Inferior parietal cortex (tissue), 1 donor: ENCODE data around the gene STON2.

ENCODE experiments used
- DNase-seq: peaks from one replicate; pipeline ENCODE4 v3.0.0-alpha.2; 2016; ENCODE audit errors: extremely low spot score

Gene STON2

GRCh38 chr14:81303258-81303935, 96.7 kb downstream of the STON2 start:
- DNase-seq = no peak

DNA sequence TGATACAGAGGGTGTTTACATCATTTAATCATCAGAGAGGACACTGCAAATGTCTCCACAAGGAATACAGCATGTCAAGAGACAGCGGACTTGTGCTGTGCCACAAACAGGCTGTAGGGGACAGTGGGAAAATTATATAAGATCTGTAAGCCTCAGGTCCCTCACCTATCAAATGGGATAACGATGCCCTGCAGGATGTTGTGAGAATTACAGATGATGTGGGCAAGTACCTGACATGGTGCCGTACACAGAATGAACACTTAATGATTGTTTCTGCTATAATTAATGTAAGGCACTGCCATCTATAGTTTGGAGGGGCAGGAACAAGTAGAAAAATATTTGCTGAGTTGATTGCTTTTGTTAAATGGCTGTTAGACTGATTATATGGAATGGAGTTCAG, 97.5 kb downstream of the STON2 start:
- no peak for DNase-seq

DNA sequence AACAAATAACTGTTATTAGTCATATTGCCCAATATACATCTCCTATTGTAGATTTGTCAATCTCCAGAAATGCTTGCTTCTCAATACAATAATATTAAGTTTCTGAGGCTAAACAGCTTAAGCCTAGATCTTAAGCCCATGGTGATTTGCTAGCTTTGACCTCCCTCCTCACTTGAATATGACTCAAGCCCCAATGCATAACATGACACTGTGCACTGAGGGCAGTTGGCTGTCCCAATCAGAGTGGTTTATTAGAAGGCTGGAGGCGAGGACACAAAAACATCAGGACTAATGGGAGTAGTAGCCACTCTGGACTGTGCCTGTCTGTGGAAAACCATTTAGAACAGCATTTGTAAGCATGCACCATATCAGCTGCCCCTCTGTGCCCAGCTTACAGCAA, 98.3 kb downstream of the STON2 start:
- no peak for DNase-seq

DNA sequence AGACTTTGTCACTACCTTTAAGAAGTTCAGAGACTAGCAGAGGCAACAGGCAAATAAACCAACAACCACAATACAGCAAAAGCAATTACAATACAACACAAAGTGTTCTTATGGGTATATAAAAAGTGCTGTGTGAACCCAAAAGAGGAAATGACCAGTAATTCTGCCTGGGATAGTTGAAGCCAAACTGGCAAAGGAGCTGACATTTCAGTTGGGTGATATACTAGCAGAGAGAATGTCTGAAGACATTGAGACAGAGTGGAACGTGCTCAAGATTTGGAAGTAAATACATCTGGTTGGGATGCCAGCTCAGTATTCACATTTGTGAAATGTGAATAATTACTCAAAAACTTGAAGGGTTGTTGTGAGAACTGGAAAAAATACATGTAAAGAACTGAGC, 98.8 kb downstream of the STON2 start:
- DNase-seq = no peak

DNA sequence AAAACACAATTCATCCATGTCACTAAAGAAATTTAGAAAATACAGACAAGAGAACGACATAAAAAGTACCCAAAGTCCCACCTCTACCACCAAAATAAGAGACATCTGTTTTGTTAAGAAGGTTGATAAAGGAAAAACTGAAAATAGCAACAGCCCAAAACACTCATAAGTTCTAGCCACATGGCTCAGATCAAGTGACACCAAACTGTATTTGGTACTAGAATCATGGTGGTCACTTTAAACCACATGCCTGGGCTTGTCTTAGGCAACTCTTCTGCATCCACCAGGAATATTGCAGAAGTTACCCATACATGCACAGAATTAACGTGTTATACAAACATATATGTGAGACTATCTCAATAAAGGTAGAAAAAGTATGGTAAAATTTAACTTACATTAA, 101.2 kb downstream of the STON2 start:
- DNase-seq = no peak

GRCh38 chr14:81298122-81298521, 102.0 kb downstream of the STON2 start:
- DNase-seq = no peak

DNA sequence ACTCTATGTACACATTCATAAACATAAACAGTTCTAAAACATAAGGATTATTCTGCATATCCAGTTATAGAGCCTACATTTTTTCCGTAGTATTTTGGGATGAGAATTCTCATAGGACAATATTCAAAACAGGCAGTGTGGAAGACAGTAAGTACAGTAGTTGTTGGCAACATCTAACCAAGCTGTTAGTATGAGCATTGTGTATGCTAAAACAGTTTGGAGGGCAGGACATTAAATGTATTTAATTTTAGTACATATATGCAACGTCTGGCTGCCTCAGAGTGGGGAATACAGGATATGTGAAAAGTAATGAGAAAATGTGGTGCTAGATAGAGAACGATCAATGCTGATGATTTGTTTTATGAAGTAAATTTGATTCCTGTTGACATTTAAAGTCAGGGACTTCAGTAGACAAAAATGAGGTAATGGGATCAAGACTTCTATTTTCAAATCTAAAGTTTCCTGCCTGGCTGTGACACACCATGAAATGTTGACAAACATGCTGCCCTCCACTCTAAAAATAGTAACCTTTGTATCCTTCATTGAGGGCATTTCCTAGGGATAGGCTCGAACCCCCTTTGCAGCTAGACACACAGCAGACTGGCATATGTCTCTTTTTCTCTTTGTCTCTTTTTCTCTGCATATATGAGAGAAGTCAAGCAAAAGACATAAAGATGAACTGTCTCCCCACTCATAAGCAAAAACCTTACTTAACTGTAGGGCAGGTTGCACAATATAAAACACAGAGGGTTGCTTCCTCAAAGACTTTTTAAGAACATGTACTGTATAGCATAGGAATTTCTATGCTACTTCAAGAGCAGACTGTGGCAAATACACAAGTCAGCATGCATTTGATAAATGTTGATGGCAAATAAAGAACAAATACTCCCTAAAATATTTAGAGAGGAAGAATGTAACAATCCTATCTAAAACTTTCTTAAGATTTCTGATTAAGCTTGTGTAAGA, 103.9 kb downstream of the STON2 start:
- no peak for DNase-seq

GRCh38 chr14:81289516-81289915, 110.6 kb downstream of the STON2 start:
- DNase-seq = no peak

- DNase-seq = no peak
These were observed 113.4 kb downstream of the STON2 start for GRCh38 chr14:81286574-81287370.

GRCh38 chr14:81285245-81285644, 114.9 kb downstream of the STON2 start:
- DNase-seq = no peak

- DNase-seq = no peak
These were observed 118.8 kb downstream of the STON2 start for GRCh38 chr14:81281332-81281731.

- no peak for DNase-seq
These were observed 119.9 kb downstream of the STON2 start for GRCh38 chr14:81280136-81280791.

- DNase-seq = no peak
These were observed 123.0 kb downstream of the STON2 start for GRCh38 chr14:81277096-81277495.

GRCh38 chr14:81276073-81277069, 123.8 kb downstream of the STON2 start:
- DNase-seq = no peak

DNA sequence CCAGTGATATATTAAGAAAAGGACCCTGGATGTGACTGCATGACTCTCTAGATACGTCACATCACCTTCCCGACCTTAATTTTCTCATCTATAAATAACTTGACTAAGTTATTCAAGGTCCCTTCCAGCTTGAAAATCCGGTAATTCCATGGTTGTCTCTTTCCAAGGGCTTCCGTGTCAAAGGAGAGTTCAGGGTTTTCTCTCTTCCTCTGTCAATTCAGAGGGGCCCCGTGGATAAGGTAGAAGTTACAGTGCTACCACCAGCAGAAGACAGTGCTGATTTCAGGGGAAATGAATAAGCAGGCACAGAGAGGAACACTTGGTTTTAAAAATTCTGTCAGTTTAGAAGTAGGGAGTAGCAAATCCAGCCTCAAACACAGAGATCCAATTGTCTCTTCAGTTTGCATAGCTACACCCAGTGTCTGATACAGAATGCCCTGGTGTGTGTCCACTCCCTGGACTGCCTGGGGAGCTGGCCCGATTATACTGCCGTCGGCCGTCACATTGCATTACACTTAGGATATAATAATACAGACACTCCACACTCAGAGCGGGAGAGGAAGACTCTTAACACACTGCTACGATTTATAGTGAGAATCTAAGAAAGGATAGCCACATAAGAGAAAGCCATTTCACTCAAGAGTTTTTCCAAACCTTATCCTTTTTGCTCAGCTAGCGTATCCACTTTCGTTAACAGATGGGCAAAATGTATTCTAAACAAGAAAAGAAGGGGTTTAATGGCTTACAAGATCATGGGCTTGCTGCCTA, 124.6 kb downstream of the STON2 start:
- peak; percentile 23 for DNase-seq

DNA sequence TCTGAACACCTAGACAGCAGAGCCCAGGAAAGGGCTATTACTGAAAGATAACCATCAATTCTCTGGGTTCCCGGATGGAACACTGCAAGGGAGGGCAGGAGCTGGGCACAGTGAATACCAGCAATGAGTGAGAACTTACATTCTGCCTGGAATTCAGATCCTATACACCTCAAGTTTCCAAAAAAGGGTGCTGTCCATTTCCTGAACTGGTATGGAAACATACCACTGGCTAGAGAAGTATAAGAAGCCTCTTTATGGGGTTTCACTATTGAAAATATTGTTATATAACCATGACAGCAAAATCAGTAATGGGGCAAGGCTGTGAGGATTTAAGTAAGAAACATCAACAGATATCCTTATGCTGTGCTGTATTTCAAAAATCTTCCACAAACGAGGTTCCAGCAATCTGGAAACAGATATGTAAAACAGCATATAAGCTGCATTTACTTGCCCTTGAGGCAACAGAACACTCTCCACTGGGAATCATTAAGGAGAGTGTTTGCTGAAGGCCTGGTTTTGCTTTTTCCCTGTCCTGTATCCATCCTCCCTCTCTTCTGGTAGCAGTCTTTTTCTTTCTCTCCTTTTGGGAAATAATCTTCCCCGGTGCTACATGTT, 126.1 kb downstream of the STON2 start:
- no peak for DNase-seq

GRCh38 chr14:81273521-81273920, 126.6 kb downstream of the STON2 start:
- no peak for DNase-seq

- DNase-seq = no peak
These were observed 127.8 kb downstream of the STON2 start for GRCh38 chr14:81272317-81272716.

DNA sequence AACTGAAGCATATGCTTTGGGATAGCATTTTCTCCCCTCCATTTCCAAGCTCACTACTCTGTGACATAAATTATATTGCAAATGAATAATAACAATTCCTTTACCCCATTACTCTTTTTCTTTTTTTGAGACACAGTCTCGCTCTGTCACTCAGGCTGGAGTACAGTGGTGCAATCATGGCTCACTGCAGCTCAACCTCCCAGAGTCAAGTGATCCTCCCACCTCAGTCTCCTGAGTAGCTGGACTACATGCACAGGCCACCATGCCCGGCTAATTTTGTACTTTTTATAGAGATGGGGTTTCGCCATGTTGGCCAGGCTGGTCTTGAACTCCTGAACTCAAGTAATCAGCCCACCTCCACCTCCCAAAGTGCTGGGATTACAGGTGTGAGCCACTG, 130.1 kb downstream of the STON2 start:
- no peak for DNase-seq
